LoVo (cell line): ENCODE results near the gene AGGF1.
"Not testable (repeated sequence)": the region's sequence is repeated elsewhere in the genome, so short reads cannot be mapped to it uniquely, and the experiment has no call there.

Source experiments
- DNase-seq: peaks from one replicate; pipeline ENCODE4 v3.0.0-alpha.2; 2016; ENCODE audit warnings: low spot score

Gene AGGF1

DNA sequence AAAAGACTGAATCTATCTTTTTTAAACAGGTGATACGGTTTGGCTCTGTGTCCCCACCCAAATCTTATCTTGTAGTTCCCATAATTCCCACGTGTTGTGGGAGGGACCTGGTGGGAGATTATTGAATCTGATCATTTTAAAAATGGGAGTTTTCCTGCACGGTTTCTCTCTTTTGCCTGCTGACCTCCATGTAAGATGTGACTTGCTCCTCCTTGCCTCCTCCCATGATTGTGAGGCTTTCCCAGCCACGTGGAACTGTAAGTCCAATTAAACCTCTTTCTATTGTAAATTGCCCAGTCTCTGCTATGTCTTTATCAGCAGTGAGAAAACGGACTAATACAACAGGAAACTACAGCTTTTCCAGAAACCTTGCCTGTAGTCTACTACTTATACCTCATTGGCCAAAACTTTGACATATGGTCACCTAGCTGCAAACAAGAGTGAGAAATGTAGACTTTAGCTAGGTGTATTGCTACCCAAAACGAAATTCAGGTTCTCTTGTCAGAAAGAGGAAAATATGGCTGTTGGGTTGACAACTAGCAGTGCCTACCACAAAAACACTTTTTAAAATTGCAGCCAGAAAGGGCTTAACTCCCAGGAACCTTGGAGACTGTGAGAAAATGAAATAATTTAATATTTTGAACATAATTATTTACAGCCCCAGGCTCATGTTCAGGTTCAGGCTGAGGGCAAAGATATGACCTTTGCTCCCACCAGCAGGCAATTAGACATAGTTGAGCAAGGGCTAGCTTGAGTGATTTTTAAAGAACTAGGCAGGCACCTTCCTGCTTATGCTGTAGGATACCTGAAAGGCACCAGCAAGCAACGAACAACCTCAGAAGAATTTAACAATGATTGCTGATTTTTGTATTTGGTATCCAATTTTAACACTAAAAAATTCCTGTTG is 7.4 kb upstream of the AGGF1 start:
- DNase-seq, result no peak

GRCh38 chr5:77024490-77024889 is 5.7 kb upstream of the AGGF1 start:
- no peak for DNase-seq

DNA sequence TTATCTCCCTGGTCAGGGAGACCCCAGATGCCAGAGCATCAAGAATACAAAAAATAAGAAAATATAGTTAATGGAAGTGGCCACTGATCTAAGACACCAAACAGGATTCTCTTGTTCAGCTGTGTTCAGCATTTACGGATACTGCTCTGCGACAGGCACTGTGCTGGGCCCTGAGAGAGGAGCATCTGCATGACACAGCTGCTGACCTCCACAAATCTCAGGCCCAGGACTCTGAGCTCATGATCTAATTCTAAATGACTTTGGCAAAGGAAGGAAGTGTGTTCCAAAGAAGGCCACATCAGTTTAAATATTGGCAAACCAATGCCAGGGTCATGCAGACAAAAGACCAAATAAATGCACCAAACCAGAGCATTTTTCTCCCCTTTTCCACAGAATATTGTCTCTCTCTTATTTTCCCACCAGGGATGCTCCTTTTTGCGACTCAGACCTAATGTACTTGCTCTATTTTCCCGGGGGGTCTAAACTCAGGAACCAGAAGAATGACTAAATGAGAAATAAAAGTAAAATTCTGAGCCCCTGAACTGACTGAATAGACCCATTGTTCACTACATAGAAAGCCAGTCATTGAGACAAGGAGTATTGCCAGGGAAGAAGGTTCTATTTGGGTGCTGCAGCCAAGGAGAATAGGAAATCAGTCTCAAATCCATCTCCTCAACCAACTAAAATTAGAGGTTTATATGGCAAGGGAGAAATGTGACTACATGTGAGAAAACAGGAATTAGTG is 1.4 kb upstream of the AGGF1 start:
- DNase-seq, result no peak

GRCh38 chr5:77029376-77029885 is 773 bp upstream of the AGGF1 start:
- DNase-seq, result no peak

- DNase-seq, result no peak
Observed at GRCh38 chr5:77031891-77032290, 1.7 kb downstream of the AGGF1 start.

DNA sequence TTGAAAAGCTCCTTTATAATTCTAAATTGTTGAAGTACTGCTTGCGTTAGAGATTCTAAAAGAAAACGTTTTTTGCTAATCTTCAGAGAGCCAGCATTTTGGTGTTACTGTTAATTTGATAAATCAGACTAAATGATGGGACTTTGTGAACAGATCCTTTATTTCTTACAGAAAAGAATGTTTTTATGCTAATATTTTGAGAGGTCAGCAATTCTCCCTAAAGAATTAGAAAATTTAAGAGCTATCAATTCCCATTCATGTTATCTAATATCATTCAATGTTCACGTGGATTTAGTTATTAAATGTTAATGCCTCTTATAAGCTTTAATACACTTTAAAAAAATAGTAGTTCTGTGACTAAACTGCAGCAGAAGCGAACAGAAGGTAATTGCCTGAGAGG is 2.4 kb downstream of the AGGF1 start:
- DNase-seq, result no peak

DNA sequence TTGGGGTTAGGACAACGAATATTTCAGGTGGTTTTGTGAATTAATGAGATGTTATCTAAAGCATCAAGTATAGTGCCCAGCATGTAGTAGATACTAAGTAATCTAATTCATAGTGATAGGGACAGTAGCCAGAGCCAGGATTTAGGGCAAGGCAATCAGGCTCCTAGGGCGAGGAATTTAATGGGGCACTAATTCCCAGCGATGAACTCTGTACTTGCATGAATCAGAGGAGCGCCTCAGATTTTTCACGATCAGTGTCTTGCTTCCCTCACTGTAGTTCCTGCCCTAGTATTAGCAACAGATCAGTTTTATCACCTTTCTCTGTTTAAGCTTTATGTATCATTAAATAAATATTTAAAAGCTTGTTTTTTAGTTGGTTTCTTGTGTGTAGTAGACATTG is 3.1 kb downstream of the AGGF1 start:
- no peak for DNase-seq

DNA sequence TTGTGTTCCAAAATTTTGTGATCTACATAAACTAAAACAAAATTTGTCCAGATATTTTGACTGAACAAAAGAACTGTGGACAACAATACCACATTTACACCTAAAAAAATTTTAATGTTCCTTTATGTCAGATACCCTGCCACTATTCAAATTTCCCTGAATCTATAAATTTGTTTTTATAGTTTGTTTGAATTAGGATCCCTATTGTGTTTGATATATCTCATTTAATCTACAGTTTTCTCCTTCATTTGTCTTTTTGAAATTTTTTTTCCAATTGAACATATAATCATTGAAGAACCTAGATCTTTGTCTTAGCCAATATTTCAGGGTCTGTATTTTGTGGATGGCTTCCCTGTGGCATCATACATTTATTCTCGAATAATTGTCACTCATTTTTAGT is 5.7 kb downstream of the AGGF1 start:
- no peak for DNase-seq

- DNase-seq, result no peak
Observed at GRCh38 chr5:77046416-77047073, 16.3 kb downstream of the AGGF1 start.

DNA sequence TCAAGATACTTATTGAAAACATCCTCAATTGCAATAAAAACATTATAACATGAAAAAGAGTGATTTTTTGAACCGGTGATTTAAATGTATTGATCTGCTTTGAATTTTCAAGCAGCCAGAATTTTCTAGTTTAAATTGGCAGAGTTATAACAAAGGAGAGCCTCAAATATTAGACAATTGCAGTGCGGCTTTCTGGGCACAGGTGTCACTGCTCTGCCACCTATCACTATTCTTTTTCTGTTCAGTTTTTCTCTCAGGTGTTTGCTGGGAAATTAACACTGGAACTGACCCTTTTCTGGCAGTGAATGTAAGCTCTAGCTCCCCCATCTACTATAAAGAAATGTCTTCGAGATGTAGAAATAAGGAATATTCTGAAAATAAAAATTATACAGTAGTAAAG is 33.8 kb downstream of the AGGF1 start:
- DNase-seq, result no peak

DNA sequence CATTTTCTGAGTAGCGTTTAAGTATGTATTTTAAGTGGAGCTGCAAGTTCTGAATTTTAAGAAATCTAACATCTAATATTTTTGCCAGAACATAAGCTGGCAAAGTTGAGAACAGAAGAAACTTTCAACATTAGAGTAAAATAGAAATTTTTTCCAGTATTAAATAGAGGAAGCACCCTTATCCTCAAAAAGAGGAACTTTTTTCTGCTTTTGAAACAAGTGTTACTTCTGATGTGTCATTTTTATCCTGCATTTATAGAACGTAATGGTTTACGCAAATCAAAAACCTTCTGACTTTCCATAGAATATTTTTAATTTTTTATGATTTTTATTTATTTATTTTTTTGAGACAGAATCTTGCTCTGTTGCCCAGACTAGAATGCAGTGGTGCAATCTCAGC is 35.1 kb downstream of the AGGF1 start:
- DNase-seq, result no peak

DNA sequence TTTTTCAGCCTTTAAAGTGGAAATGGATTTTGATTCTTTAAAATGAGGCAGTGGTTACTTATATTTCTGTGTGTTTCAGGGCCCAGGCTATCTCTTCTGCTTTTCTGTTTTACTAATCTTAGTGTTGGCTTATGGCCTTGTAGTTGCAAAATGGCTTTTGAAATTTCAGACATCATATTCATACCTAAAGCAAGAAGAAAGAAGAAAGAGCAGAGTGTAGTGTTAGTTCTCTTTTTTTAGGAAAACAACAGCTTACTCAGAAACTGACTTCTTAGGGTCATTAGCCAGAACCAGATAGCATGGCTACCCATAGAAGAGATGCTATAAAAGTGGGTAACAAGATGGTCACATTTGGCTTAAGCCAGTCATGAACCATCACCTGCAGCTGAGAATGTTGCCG is 36.0 kb downstream of the AGGF1 start:
- DNase-seq, result no peak

- DNase-seq, result no peak
Observed at GRCh38 chr5:77066823-77067442, 36.7 kb downstream of the AGGF1 start.

DNA sequence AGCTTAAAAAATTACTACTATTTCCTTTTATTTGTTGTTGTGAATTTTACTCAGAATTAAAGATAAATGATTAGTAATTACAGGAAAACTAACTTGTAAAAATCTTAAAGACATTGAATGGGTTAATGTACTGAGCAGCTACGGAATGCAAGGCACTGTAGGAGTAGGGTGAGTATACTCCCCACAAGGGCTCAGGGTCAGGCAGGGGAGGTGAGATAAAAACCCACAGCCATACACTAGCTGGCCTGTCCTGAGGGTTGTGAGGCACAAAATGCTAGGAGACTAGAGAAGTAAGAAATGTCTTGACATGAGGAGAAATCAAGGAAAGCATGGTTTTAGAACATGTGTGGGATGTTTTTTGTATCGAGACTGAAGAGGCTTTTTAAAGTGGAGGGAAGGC is 43.5 kb downstream of the AGGF1 start:
- DNase-seq, result no peak

DNA sequence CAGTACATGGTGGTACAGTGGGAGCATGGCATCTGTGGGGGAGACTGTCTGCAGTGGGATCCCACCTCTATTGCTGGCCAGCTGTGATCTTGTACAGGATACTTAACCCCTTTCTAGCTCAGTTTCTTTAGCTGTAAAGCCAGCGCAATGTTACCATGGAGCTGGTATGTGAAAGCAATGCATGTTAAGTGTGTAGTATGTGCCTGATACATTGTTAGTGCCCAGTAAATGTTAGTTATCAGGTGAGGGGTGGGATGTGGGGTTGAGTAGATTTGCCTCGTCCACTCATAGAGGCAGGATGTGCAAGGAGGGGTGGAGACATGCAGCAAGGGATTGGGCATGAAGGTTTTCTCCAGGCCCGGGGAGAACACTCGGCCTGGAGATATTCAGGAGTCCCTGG is 44.5 kb downstream of the AGGF1 start:
- DNase-seq, result no peak

- no peak for DNase-seq
Observed at GRCh38 chr5:77076961-77077828, 47.0 kb downstream of the AGGF1 start.

- DNase-seq, result no peak
Observed at GRCh38 chr5:77077829-77078176, 47.6 kb downstream of the AGGF1 start.

GRCh38 chr5:77080479-77080878 is 50.3 kb downstream of the AGGF1 start:
- not testable (repeated sequence) for DNase-seq

DNA sequence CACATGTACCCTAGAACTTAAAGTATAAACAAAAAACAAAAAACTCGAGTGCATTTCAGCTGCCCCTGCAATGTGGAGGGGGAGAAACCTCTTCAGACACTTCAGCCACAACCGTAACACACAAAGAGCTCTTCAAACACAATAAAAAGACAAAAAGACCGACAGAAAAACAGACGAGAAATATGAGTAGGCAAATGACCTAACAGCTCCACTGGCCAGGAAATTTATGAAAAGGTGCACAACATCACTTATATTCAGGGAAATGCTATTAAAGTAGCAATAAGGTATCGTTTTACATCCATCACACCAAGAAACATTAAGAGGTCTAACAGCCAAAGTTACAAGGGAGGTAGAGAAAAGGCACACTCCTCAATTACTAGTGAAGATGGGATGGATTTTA is 50.7 kb downstream of the AGGF1 start:
- DNase-seq, result no peak

DNA sequence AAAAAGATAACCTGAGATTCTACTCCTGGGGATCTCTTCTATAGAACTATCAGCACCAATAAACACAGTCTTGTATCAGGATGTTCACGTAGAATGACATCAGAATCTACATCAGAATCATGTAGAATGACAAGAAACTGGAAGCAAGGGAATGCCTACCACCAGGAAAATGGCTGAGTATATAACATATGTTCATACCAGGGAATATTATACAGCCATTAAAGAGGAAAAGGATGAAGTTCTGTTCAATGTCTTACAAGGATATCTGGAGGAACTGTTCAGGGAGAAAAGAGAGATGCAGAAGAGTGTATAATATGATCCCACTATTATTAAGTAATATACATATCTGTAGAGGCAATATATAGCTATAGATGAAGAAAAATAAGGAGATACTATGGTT is 52.1 kb downstream of the AGGF1 start:
- no peak for DNase-seq

DNA sequence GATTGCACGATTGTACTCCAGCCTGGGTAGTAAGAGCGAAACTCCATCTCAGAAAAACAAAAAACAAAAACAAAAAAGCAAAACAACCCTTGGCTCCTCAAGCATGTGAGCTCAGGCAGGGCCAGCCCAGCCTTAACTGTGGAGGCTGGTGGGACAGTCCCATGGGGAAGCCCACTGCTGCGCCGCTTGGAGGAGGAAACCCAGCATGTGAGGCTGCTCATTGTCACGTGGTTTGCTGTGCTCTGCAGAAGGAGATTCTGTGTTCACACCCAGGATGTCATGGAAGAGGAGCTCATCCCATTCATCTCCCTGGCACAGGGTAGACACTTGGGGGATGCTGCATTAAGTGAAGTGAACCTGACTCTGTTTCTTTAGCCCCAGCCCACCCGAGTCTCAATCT is 52.9 kb downstream of the AGGF1 start:
- DNase-seq, result no peak

- DNase-seq, result no peak
Observed at GRCh38 chr5:77086368-77086688, 56.1 kb downstream of the AGGF1 start.
